ENCODE measurements around the gene CROCC2. TPM values are rescaled to one million over a fixed set of nuclear protein-coding genes. Genes with fewer than 3 reads are reported as not detected.
A peak's percentile ranks its signal among the peaks of the same experiment; 100 is the strongest.

Gene CROCC2
- total RNA-seq, 1 experiment from 2014 or later, result not detected

GRCh38 chr2:240935103-240935876, 29.2 kb downstream of the CROCC2 start:
- in situ Hi-C loops (cut with HindIII; ENCODE audit: low pct_unique_long_range_greater_than_20kb, low sequenced_read_pairs), result no loop called here
- DNase-seq (ENCODE audit: low read depth, low spot score), result no peak

GRCh38 chr2:240936106-240936505, 30.0 kb downstream of the CROCC2 start:
- in situ Hi-C loops (cut with HindIII; ENCODE audit: low pct_unique_long_range_greater_than_20kb, low sequenced_read_pairs), result no loop called here
- no peak for DNase-seq (ENCODE audit: low read depth, low spot score)

GRCh38 chr2:240946046-240946445, 39.9 kb downstream of the CROCC2 start:
- DNase-seq (ENCODE audit: low read depth, low spot score), result no peak
- in situ Hi-C loops (cut with HindIII; ENCODE audit: low pct_unique_long_range_greater_than_20kb, low sequenced_read_pairs), result no loop called here

GRCh38 chr2:240946654-240947053, 40.5 kb downstream of the CROCC2 start:
- in situ Hi-C loops (cut with HindIII; ENCODE audit: low pct_unique_long_range_greater_than_20kb, low sequenced_read_pairs), result no loop called here
- peak; percentile 30 for DNase-seq (ENCODE audit: low read depth, low spot score)

GRCh38 chr2:240947176-240947575, 41.0 kb downstream of the CROCC2 start:
- DNase-seq (ENCODE audit: low read depth, low spot score), result no peak
- in situ Hi-C loops (cut with HindIII; ENCODE audit: low pct_unique_long_range_greater_than_20kb, low sequenced_read_pairs), result no loop called here

- DNase-seq (ENCODE audit: low read depth, low spot score), result no peak
- in situ Hi-C loops (cut with HindIII; ENCODE audit: low pct_unique_long_range_greater_than_20kb, low sequenced_read_pairs), result no loop called here
These were observed 41.5 kb downstream of the CROCC2 start for GRCh38 chr2:240947607-240948006.

- in situ Hi-C loops (cut with HindIII; ENCODE audit: low pct_unique_long_range_greater_than_20kb, low sequenced_read_pairs), result no loop called here
- no peak for DNase-seq (ENCODE audit: low read depth, low spot score)
These were observed 42.0 kb downstream of the CROCC2 start for GRCh38 chr2:240948086-240948485.

- in situ Hi-C loops (cut with HindIII; ENCODE audit: low pct_unique_long_range_greater_than_20kb, low sequenced_read_pairs), result no loop called here
- no peak for DNase-seq (ENCODE audit: low read depth, low spot score)
These were observed 43.0 kb downstream of the CROCC2 start for GRCh38 chr2:240948905-240949790.

GRCh38 chr2:240949791-240950705, 43.9 kb downstream of the CROCC2 start:
- in situ Hi-C loops (cut with HindIII; ENCODE audit: low pct_unique_long_range_greater_than_20kb, low sequenced_read_pairs), result no loop called here

GRCh38 chr2:240951045-240951594, 45.0 kb downstream of the CROCC2 start:
- in situ Hi-C loops (cut with HindIII; ENCODE audit: low pct_unique_long_range_greater_than_20kb, low sequenced_read_pairs), result no loop called here
- DNase-seq (ENCODE audit: low read depth, low spot score), result no peak

More at GRCh38 chr2:240949791-240950705, 43.9 kb downstream of the CROCC2 start:
- no peak for DNase-seq (ENCODE audit: low read depth, low spot score)

- in situ Hi-C loops (cut with HindIII; ENCODE audit: low pct_unique_long_range_greater_than_20kb, low sequenced_read_pairs), result no loop called here
- DNase-seq (ENCODE audit: low read depth, low spot score), result no peak
These were observed 46.5 kb downstream of the CROCC2 start for GRCh38 chr2:240952496-240953246.

- in situ Hi-C loops (cut with HindIII; ENCODE audit: low pct_unique_long_range_greater_than_20kb, low sequenced_read_pairs), result no loop called here
- peak; percentile 47 for DNase-seq (ENCODE audit: low read depth, low spot score)
These were observed 47.6 kb downstream of the CROCC2 start for GRCh38 chr2:240953426-240954410.

- in situ Hi-C loops (cut with HindIII; ENCODE audit: low pct_unique_long_range_greater_than_20kb, low sequenced_read_pairs), result no loop called here
- DNase-seq (ENCODE audit: low read depth, low spot score), result peak; percentile 13
These were observed 48.5 kb downstream of the CROCC2 start for GRCh38 chr2:240954436-240955305.

GRCh38 chr2:240955306-240956170, 49.4 kb downstream of the CROCC2 start:
- no peak for DNase-seq (ENCODE audit: low read depth, low spot score)
- in situ Hi-C loops (cut with HindIII; ENCODE audit: low pct_unique_long_range_greater_than_20kb, low sequenced_read_pairs), result no loop called here

All from SK-MEL-5 (cell line).